Gastrocnemius medialis (tissue), 4 donors: ENCODE measurements around the gene ALK.

Experiments used
- CTCF ChIP-seq, 5 experiments: fragments of 450-650 bp in 3 of 5; fragments of 200-600 bp in 2 of 5; sonication (generic) in 2 of 5; IDR thresholded peaks in 4 of 5; conservative IDR thresholded peaks in 1 of 5; 1 replicate in 4 of 5; 2 replicates in 1 of 5; pipeline ENCODE4 v1.5.1; 2016 to 2019; ENCODE audit warnings: antibody characterized with exemption in 5 of 5, mild to moderate bottlenecking in 3 of 5, moderate library complexity in 3 of 5
- POLR2A ChIP-seq, 2 donors: fragments of 450-650 bp; IDR thresholded peaks; one replicate each; pipeline ENCODE4 v1.6.1; 2017; ENCODE audit warnings: antibody characterized with exemption in 2 of 2, mild to moderate bottlenecking in 2 of 2, moderate library complexity in 2 of 2

GRCh38 chr2:29916571-29916970 lies 4.8 kb downstream of the ALK start:
- TF ChIP-seq CTCF (IDR thresholded peaks at IDR 0.05 in 4 of 5, conservative IDR thresholded peaks at IDR 0.05 in 1 of 5) (no peak), POLR2A (IDR thresholded peaks at IDR 0.05) (no peak)
